ENCODE data around the gene CC2D2A. TPM values are rescaled to one million over a fixed set of nuclear protein-coding genes. Genes with fewer than 3 reads are reported as not detected.

CC2D2A gene
- polyA plus RNA-seq, 3 donors from 2014 or later, result 0.29 to 0.75 (median 0.64) TPM

DNA sequence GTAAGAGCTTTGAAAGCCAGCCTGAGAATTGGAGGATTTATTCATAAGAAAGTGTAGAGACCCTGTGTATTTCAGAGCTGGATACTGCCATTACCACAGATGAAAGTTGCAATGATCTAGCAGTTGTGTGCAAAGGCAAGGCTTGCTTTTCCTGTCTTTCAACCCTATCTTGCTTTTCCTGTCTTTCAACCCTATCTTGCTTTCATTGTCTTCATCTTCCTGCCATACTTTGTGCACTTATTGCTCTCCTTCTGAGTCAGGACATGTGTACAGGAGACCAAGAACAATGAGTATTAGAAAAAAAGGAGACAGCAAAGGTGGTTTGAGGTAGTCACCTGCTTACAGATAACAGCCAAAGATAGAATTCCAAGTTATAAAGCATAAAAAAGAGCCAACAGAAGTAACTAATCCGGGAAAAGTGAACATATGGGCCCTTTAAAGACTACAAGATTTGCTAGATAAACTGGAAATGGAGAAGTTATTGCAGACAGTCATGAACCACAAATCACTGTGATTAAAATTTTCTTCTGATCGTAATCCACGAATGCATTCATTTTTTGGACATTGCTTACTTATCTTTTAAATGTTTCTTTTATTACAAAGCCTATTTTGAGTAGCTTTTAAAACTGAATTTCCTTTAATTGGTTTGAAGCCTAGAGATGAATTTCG, 24.7 kb upstream of the CC2D2A start:
- Mint-ChIP-seq H3K27ac (no peak overlapping the region), H3K4me3 (no peak overlapping the region), H3K4me1 (no peaks in the 10 kb centered on the region)

DNA sequence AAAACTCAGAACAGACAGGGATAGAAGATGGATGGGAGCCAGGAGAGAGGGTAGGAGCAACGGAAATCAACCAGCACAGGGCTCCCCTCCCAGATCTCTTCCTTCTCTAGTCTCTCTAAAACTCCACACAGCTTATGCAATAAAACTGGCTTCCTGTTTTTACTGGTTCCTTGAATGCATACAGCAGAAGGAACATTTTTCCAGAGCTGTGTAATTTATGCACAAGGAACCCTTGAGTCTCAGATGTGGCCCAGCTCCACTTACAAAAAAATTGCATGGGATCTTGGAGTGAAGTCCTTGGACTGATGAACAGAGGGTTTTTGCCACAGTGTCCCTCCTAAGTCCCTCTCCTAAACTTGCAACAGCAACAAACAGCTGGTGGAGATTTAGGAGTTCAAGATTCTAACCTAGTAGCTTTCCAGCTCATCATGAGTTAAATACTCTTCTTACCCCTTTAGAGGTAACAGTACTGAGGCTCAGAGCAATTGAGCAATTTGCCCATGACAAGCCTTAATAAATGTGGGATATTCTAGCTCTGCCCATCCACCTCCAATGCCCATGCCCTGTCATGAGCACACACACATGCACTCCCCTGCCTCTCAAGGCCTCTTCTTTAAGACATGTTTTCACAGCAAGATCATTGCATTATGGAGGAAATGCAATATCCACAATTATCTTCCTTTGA, 18.4 kb upstream of the CC2D2A start:
- H3K27me3 Mint-ChIP-seq (ENCODE audit: low read depth in 3 of 3), result peaks cover 2 to 4% (median 3%) of the 10 kb centered on the region in 3 donors

More for the DNA sequence above, 24.7 kb upstream of the CC2D2A start:
- DNase-seq, result no peak
- Mint-ChIP-seq H3K27me3 (ENCODE audit: low read depth in 3 of 3) (peaks cover 3 to 6% (median 4%) of the 10 kb centered on the region in 3 donors), H3K9me3 (no peaks in the 10 kb centered on the region), H3K36me3 (peaks cover 3 to 7% (median 4%) of the 10 kb centered on the region in 3 donors)

DNA sequence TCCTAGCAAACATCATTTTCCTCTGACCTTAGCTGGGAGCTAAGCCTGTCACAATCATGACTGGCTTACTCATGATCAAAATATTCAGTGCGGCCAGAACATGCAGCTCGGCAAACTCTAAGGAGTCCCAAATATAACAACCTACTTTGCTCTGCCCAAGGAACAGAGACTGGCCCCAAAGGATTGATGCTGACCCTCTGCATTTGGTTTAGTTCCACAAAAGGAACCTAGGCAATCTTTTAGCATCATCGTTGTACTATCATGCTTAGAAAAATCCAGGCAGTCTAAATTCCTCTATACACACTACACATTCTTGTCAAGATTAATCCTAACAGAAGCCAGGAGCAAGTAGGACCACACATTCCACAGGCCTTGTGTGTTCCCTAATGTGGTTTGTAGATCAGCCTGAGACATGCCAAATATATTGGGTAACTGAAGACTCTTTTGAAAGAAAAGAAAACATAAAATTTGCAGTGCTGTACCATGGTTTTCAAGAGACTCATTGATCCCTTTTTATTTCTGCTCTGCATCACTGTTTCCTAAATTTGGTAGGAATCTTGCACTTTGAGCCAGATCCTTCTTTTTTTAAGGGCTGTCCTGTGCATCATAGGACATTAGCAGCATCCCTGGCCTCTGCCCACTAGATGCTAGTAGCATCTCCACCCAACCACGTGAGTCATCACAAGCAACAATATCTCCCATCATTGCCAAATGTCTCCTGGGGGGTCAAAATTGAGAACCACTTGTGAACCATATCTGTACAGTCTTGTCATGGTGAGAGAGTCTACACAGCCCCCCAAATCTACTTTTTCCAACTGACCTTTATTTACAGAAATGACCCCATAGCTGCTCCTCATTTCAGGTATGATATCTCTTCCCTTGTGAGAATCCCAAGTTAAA, 17.6 kb upstream of the CC2D2A start:
- no peaks in the 10 kb centered on the region for H3K36me3 Mint-ChIP-seq
- H3K4me1 Mint-ChIP-seq, result no peaks in the 10 kb centered on the region
- H3K4me3 Mint-ChIP-seq, result no peak overlapping the region
- peaks cover 0 to 3% (median 2%) of the 10 kb centered on the region in 3 donors for H3K27me3 Mint-ChIP-seq (ENCODE audit: low read depth in 3 of 3)
- no peak for DNase-seq
- no peak overlapping the region for H3K27ac Mint-ChIP-seq
- H3K9me3 Mint-ChIP-seq, result no peaks in the 10 kb centered on the region

More for the DNA sequence above, 18.4 kb upstream of the CC2D2A start:
- no peaks in the 10 kb centered on the region for H3K36me3 Mint-ChIP-seq
- no peak for DNase-seq
- H3K27ac Mint-ChIP-seq, result no peak overlapping the region
- H3K4me1 Mint-ChIP-seq, result no peaks in the 10 kb centered on the region
- no peaks in the 10 kb centered on the region for H3K9me3 Mint-ChIP-seq
- H3K4me3 Mint-ChIP-seq, result no peak overlapping the region

DNA sequence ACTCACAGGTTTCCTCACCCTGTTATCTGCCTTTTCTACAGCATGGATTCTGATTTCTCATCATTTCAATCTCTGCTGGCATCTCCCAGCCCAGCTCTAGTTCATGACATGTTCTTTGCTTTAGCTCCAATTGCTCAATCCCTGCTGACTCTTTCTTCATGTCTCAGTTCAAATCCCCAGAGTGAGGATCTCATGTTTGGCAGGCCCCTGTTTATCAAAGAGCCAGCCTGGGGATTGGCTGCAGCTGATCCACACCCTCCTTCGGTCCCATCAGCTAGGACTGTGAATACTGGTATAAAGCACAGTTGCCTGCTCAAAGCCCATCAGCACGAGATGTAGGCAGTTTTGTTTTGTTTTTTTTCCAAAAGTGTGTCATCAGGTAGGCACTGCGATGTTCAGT, 14.4 kb upstream of the CC2D2A start:
- no peak for DNase-seq
- Mint-ChIP-seq H3K9me3 (no peaks in the 10 kb centered on the region), H3K27me3 (ENCODE audit: low read depth in 3 of 3) (peaks cover 0 to 5% (median 2%) of the 10 kb centered on the region in 3 donors), H3K4me1 (no peaks in the 10 kb centered on the region), H3K4me3 (no peak overlapping the region), H3K36me3 (no peaks in the 10 kb centered on the region), H3K27ac (no peak overlapping the region)

DNA sequence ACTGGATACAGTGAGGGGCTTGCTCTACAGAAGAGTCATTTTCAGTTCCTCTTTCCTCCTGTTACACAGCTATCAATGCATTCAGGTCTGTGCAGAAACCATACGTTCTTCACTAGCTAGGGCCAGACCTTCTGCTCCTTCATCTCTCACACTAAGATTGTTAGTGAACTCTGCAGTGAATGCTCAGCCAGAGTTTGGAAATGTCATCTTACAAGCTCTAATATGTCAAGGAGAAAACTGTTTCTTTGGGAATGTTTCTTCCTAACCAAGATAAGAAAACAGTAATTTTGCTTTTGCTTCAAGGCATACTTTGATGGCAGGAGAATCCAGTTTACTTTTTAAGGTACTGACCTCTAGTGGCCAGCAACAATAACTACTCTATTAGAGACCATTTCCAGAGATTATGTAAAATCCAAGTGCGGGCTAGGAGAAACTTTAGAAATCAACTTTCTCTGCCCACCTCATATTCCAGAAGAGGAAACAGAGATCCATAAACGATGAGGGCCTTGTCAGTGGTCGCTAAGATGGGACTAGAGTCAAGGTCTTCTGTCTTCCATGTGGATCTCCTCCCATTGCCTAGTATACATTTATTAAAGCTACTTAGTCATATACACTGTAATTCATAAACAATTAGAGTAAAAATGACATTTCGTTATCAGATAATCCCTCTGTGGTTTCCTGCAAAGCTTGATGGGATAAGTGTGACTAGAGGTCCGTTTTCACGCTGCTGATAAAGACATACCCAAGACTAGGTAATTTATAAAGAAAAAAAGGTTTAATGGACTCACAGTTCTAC, 12.1 kb upstream of the CC2D2A start:
- Mint-ChIP-seq H3K36me3 (no peaks in the 10 kb centered on the region), H3K9me3 (no peaks in the 10 kb centered on the region), H3K27ac (no peak overlapping the region), H3K4me1 (no peaks in the 10 kb centered on the region), H3K4me3 (no peak overlapping the region), H3K27me3 (ENCODE audit: low read depth in 3 of 3) (peaks cover 0 to 5% (median 2%) of the 10 kb centered on the region in 3 donors)
- peak; percentile 41 to 51 (median 49) for DNase-seq

DNA sequence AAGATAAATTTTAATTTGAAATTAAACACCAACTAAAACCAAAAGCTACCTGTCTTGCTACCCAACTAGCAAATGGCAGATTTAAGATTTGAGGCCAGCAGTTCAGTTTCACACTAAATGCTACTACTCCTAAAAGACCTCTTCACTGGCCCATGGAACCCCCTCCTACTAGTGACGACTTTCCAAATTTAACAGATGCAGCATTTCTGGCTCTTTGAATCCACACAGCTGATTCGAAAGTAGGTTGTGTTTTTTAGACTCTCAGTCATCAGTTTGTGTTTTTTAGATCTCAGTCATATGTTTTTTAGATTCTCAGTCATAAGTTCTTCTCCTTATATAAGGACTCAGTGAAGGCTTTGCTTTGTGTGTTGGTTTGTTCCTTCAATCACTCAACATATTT, 11.1 kb upstream of the CC2D2A start:
- no peak overlapping the region for H3K27ac Mint-ChIP-seq
- no peak overlapping the region for H3K4me3 Mint-ChIP-seq
- no peaks in the 10 kb centered on the region for H3K9me3 Mint-ChIP-seq
- no peaks in the 10 kb centered on the region for H3K4me1 Mint-ChIP-seq
- H3K27me3 Mint-ChIP-seq (ENCODE audit: low read depth in 3 of 3), result peaks cover 0 to 5% (median 2%) of the 10 kb centered on the region in 3 donors
- H3K36me3 Mint-ChIP-seq, result no peaks in the 10 kb centered on the region
- DNase-seq, result no peak

DNA sequence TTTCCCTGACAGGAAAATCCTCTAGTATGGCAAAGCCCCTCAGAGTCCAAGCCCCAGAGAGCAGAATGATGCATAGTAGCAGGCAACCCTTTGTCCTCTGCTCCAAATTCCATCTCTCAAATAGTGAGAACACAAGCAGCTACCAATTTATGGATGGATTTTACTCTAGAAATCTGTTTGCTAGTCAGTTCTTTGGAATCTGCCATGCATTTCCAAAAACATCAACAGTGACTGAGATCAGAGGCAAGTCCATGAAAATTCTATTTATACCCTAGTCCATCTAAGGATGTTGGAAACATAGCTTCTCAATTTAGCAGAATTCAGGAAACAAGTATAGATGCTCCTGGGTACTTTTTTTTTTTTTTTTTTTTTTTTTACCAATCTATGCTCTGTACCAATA, 10.0 kb upstream of the CC2D2A start:
- Mint-ChIP-seq H3K27ac (no peak overlapping the region), H3K36me3 (no peaks in the 10 kb centered on the region), H3K9me3 (no peaks in the 10 kb centered on the region), H3K27me3 (ENCODE audit: low read depth in 3 of 3) (peaks cover 0 to 5% (median 2%) of the 10 kb centered on the region in 3 donors), H3K4me3 (no peak overlapping the region), H3K4me1 (no peaks in the 10 kb centered on the region)
- DNase-seq, result no peak

DNA sequence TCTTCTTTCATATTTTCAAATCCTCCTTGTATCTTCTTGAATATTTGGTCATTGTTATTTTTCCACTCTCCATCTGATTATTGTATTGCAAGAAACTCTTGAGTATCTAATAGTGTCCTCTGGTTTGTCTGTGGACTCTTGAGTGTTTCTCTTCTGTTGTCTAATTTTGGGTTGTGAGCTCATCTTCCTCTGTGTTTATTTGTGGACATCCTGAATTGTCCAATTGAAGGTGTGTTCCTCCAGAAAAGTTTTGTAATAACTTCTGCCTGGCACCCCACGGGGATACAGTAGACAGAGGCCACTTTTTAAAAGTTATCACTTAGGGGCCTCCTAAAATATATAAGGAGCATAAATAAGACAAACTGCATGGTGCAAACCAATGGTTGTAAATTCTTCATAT, 3.1 kb upstream of the CC2D2A start:
- Mint-ChIP-seq H3K4me1 (peaks cover 18 to 20% of the 10 kb centered on the region in 2 donors), H3K27me3 (ENCODE audit: low read depth in 3 of 3) (peaks cover 0 to 2% (median 0%) of the 10 kb centered on the region in 3 donors), H3K27ac (peak overlapping the region in 1 of 6 donors; percentile 13), H3K9me3 (no peaks in the 10 kb centered on the region), H3K36me3 (no peaks in the 10 kb centered on the region), H3K4me3 (no peak overlapping the region)
- no peak for DNase-seq

DNA sequence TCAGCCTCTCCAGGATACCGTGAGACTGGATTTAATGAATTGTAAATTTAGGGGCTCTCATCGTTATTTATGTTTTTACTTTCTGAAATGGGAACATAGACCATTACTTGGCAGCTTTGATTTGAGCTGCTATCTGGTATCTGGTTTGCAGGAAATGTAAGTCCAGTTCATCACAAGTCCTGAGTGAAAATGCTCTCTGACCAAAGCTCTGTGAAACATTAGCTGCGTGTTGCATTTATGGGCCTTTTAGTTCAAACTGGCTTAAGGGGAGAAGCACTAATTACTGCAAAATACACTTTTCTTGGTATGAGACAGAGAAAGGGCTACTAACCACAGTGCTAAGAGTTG, 420 bp downstream of the CC2D2A start:
- H3K9me3 Mint-ChIP-seq, result no peaks in the 10 kb centered on the region
- DNase-seq, result no peak
- peaks cover 0 to 2% (median 2%) of the 10 kb centered on the region in 3 donors for H3K27me3 Mint-ChIP-seq (ENCODE audit: low read depth in 3 of 3)
- H3K27ac Mint-ChIP-seq, result peak overlapping the region in 5 of 6 donors; percentile 32 to 76 (median 36)
- peak overlapping the region; percentile 85 to 92 (median 88) for H3K4me3 Mint-ChIP-seq
- H3K36me3 Mint-ChIP-seq, result peaks cover 0 to 3% (median 0%) of the 10 kb centered on the region in 3 donors
- H3K4me1 Mint-ChIP-seq, result peaks cover 18 to 20% of the 10 kb centered on the region in 2 donors

DNA sequence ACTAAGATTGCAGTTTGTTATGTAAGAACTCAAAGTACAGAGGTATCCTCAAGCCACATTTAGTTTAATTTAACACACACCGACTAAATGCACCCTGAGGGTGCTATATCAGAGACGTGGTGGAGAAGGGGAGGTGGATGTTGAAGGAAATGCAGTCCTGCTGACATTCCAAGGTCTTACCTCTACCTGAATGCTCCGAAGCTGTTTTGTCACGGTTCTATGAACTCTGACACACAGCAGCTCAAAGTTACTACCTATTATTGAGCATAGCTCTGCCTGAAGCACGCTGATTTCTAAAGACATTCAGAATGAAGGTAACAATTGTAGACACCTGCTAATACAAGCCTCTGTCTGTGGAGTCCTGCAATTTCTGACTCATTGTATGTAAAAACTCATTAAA, 6.7 kb downstream of the CC2D2A start:
- no peaks in the 10 kb centered on the region for H3K4me1 Mint-ChIP-seq
- H3K36me3 Mint-ChIP-seq, result peaks cover 0 to 10% (median 0%) of the 10 kb centered on the region in 3 donors
- H3K27ac Mint-ChIP-seq, result no peak overlapping the region
- H3K9me3 Mint-ChIP-seq, result no peaks in the 10 kb centered on the region
- no peak for DNase-seq
- H3K4me3 Mint-ChIP-seq, result no peak overlapping the region
- H3K27me3 Mint-ChIP-seq (ENCODE audit: low read depth in 3 of 3), result peaks cover 0 to 2% (median 0%) of the 10 kb centered on the region in 3 donors

DNA sequence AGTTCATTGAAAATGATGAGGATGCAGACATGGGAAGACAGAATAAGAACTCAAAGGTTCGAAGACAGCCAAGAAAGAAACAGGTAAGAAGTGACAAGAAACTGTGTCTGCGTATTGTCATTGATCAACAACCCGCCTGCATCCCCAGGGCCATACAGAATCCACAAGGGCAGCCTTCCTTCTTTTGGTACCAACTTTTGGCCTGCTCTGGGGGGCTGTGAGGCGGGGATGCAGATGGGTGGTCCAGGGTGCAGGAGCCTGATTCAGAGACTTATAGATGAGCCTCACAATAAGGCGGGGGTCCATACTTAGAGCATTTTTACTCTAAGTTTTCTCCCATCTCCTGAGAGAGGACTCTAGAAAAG, 9.0 kb downstream of the CC2D2A start:
- Mint-ChIP-seq H3K27ac (no peak overlapping the region), H3K4me3 (no peak overlapping the region), H3K36me3 (peaks cover 0 to 10% (median 5%) of the 10 kb centered on the region in 3 donors), H3K27me3 (ENCODE audit: low read depth in 3 of 3) (no peaks in the 10 kb centered on the region), H3K9me3 (no peaks in the 10 kb centered on the region), H3K4me1 (no peaks in the 10 kb centered on the region)
- DNase-seq, result no peak

DNA sequence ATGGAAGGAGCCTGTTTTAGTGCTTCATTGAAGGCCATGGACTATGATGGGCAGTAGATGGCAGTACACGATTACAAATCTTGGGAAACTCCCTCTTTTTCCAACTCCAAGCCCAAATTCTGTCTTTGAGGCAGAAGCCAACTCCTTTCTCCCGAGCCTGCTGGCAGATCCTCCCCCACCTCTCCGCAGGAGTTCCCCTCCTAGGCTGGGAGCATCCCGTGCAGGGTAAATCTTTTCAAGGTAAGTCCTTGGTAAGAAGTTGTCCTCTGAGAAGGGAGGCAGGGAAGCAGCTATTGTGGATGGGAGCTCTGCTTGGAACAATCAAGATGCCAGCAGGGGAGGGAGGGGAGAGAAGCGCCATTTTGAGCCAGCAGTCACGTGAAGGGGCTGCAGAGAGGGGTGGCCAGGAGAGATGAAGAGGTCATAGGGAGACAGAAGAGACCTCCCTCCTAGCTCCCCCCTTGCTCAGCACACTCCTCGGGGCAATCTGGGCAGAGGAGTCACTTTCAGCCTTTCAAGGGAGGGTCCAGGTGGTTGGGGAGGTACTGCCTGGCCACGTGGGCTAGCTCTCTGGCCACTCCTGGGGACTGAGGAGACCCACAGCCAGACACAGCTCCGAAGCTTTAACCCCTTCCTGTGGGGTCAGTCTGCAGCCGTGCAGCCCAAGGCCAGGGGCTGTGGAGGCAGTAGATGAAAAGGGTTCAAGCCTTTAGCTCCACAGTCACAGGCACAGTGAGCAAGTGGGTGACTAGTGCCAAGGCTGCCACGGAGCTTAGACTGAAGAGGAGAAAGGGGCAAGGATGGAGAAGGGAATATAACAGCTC, 9.6 kb downstream of the CC2D2A start:
- H3K4me3 Mint-ChIP-seq, result no peak overlapping the region
- no peak for DNase-seq
- peaks cover 4 to 10% (median 10%) of the 10 kb centered on the region in 3 donors for H3K36me3 Mint-ChIP-seq
- H3K27me3 Mint-ChIP-seq (ENCODE audit: low read depth in 3 of 3), result no peaks in the 10 kb centered on the region
- H3K9me3 Mint-ChIP-seq, result no peaks in the 10 kb centered on the region
- H3K27ac Mint-ChIP-seq, result no peak overlapping the region
- H3K4me1 Mint-ChIP-seq, result no peaks in the 10 kb centered on the region

DNA sequence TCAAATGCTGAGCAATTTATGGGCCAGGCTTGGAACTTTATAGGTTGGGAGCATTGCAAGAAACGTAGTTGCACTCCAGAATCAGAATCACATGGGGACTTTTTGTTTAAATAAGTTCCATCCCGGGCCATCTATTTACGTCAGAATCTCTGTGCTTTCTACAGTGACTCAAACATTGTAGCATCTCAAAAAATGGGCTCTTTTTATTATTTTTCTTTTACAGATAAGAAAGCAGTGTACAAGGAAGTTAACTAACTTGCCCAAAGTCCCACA, 10.2 kb downstream of the CC2D2A start:
- Mint-ChIP-seq H3K4me3 (no peak overlapping the region), H3K27ac (no peak overlapping the region), H3K27me3 (ENCODE audit: low read depth in 3 of 3) (no peaks in the 10 kb centered on the region), H3K4me1 (no peaks in the 10 kb centered on the region), H3K9me3 (no peaks in the 10 kb centered on the region), H3K36me3 (peaks cover 6 to 12% (median 7%) of the 10 kb centered on the region in 3 donors)
- no peak for DNase-seq
